ENCODE measurements around the gene WDR18.
A peak's percentile ranks its signal among the peaks of the same experiment; 100 is the strongest.

The WDR18 gene

GRCh38 chr19:964116-964520, 20.0 kb upstream of the WDR18 start:
- no peak for TF ChIP-seq CTCF (IDR thresholded peaks at IDR 0.05; ENCODE audit: low read depth, low read length)
- DNase-seq (ENCODE audit: extremely low read depth, low read depth): no peak

GRCh38 chr19:964761-965694, 19.1 kb upstream of the WDR18 start:
- DNase-seq (ENCODE audit: extremely low read depth, low read depth): no peak
- TF ChIP-seq CTCF (IDR thresholded peaks at IDR 0.05; ENCODE audit: low read depth, low read length): no peak

GRCh38 chr19:966485-967088, 17.6 kb upstream of the WDR18 start:
- DNase-seq (ENCODE audit: extremely low read depth, low read depth): no peak
- no peak for TF ChIP-seq CTCF (IDR thresholded peaks at IDR 0.05; ENCODE audit: low read depth, low read length)

GRCh38 chr19:970695-971094, 13.4 kb upstream of the WDR18 start:
- DNase-seq (ENCODE audit: extremely low read depth, low read depth): no peak
- TF ChIP-seq CTCF (IDR thresholded peaks at IDR 0.05; ENCODE audit: low read depth, low read length): peak; percentile 53

- DNase-seq (ENCODE audit: extremely low read depth, low read depth): no peak
- no peak for TF ChIP-seq CTCF (IDR thresholded peaks at IDR 0.05; ENCODE audit: low read depth, low read length)
Observed at GRCh38 chr19:971795-972194, 12.3 kb upstream of the WDR18 start.

- TF ChIP-seq CTCF (IDR thresholded peaks at IDR 0.05; ENCODE audit: low read depth, low read length): no peak
- DNase-seq (ENCODE audit: extremely low read depth, low read depth): no peak
Observed at GRCh38 chr19:972281-972680, 11.9 kb upstream of the WDR18 start.

Data from AG09319 (cell line).